SK-N-SH (cell line): Measurements from ENCODE around the gene GNAI1. TPM values are rescaled to one million over a fixed set of nuclear protein-coding genes. Genes with fewer than 3 reads are reported as not detected.
A peak's percentile ranks its signal among the peaks of the same experiment; 100 is the strongest.

ENCODE experiments used
- CTCF ChIA-PET: fragments of 300-600, 350-600 bp; formaldehyde crosslinking; extraction: SDS; loops from one replicate; lab custom pipeline; 2021; lab: Yijun Ruan, JAX
- POLR2A ChIA-PET: fragments of 350-600 bp; sonication (Branson Sonifier 250); formaldehyde crosslinking; extraction: SDS; loops from one replicate; lab custom pipeline; 2020; ENCODE audit warnings: antibody characterized with exemption, inconsistent platforms; lab: Yijun Ruan, JAX
- DNase-seq: peaks from one replicate; pipeline ENCODE4 v3.0.0; 2012
- H2AFZ ChIP-seq: fragments of 200-600 bp; sonication (generic); 2 replicates; pipeline ENCODE4 v1.8.1; 2016; ENCODE audit warnings: antibody characterized with exemption, mild to moderate bottlenecking, low read depth
- H3F3A ChIP-seq: fragments of 200-600 bp; sonication (generic); replicated peaks from 2 replicates; pipeline ENCODE3; 2016; ENCODE audit warnings: antibody characterized with exemption, mild to moderate bottlenecking; ENCODE audit not compliant: insufficient read depth
- H3K27ac ChIP-seq, 2 experiments: fragments of 200-500 bp in 1 of 2; fragments of 200-600 bp in 1 of 2; sonication (Bioruptor generic) in 1 of 2; sonication (generic), shearing (Covaris generic) in 1 of 2; 2 replicates each; pipeline versions ENCODE4 v1.5.1 to v1.6.1; 2014 to 2016; ENCODE audit warnings: low read depth in 2 of 2, inconsistent platforms in 1 of 2, low read length in 1 of 2, mild to moderate bottlenecking in 1 of 2, mixed read lengths in 1 of 2
- H3K27me3 ChIP-seq: fragments of 200-600 bp; sonication (generic), shearing (Covaris generic); 2 replicates; pipeline ENCODE4 v1.6.1; 2016; ENCODE audit warnings: mixed run types; ENCODE audit not compliant: insufficient read depth
- H3K36me3 ChIP-seq, 2 experiments: fragments of 200-500 bp in 1 of 2; fragments of 200-600 bp in 1 of 2; sonication (Bioruptor generic) in 1 of 2; sonication (generic) in 1 of 2; replicated peaks in 1 of 2; 2 replicates each; pipeline versions ENCODE3 to v1.5.1; 2014 to 2016; ENCODE audit warnings: low read length in 1 of 2, mild to moderate bottlenecking in 1 of 2; ENCODE audit not compliant: insufficient read depth in 2 of 2, control insufficient read depth in 1 of 2
- H3K4me1 ChIP-seq, 2 experiments: fragments of 200-500 bp in 1 of 2; fragments of 200-600 bp in 1 of 2; sonication (Bioruptor generic) in 1 of 2; sonication (generic), shearing (Covaris generic) in 1 of 2; 2 replicates each; pipeline versions ENCODE4 v1.5.1 to v1.6.1; 2014 to 2016; ENCODE audit warnings: low read depth in 1 of 2, low read length in 1 of 2, mixed run types in 1 of 2; ENCODE audit not compliant: insufficient read depth in 2 of 2, control insufficient read depth in 1 of 2
- H3K4me2 ChIP-seq: fragments of 200-600 bp; sonication (generic), shearing (Covaris generic); 2 replicates; pipeline ENCODE4 v1.6.1; 2017; ENCODE audit warnings: mixed run types
- H3K4me3 ChIP-seq, 2 experiments: fragments of 200-500 bp in 1 of 2; fragments of 200-600 bp in 1 of 2; sonication (Bioruptor generic) in 1 of 2; sonication (generic), shearing (Covaris generic) in 1 of 2; 2 replicates each; pipeline versions ENCODE4 v1.5.1 to v1.8.1; 2014 to 2016; ENCODE audit warnings: low read depth in 2 of 2, inconsistent platforms in 1 of 2, low read length in 1 of 2, mild to moderate bottlenecking in 1 of 2, mixed read lengths in 1 of 2, moderate library complexity in 1 of 2
- H3K79me2 ChIP-seq: fragments of 200-600 bp; sonication (generic); 2 replicates; pipeline ENCODE4 v1.8.1; 2017; ENCODE audit warnings: mild to moderate bottlenecking; ENCODE audit not compliant: insufficient read depth
- H3K9ac ChIP-seq: fragments of 200-600 bp; sonication (generic); 2 replicates; pipeline ENCODE4 v1.6.1; 2017; ENCODE audit warnings: mixed run types
- H3K9me2 ChIP-seq: fragments of 200-600 bp; sonication (generic); 2 replicates; pipeline ENCODE4 v1.6.1; 2017; ENCODE audit warnings: mixed run types
- H3K9me3 ChIP-seq: fragments of 200-600 bp; sonication (generic); 2 replicates; pipeline ENCODE4 v1.6.1; 2017; ENCODE audit warnings: mixed run types, mild to moderate bottlenecking, moderate library complexity
- H4K20me1 ChIP-seq: fragments of 200-600 bp; sonication (generic); 2 replicates; pipeline ENCODE4 v1.6.1; 2017; ENCODE audit warnings: mild to moderate bottlenecking, mixed run types; ENCODE audit not compliant: insufficient read depth
- CHD2 ChIP-seq: fragments of 150-350 bp; IDR thresholded peaks from 2 replicates; pipeline ENCODE4 v1.6.1; 2018; ENCODE audit warnings: low read length; ENCODE audit not compliant: partially characterized antibody
- EP300 ChIP-seq, 2 experiments: IDR thresholded peaks; 2 replicates each; pipeline versions ENCODE4 v1.4.0 to v1.6.1; 2012; ENCODE audit warnings: borderline replicate concordance in 1 of 2, low read depth in 1 of 2, low read length in 1 of 2
- FOXJ3 ChIP-seq: sonication (generic); formaldehyde crosslinking; IDR thresholded peaks from 2 replicates; pipeline ENCODE4 v1.5.1; 2020; ENCODE audit warnings: mild to moderate bottlenecking, missing genetic modification reagents
- GATA2 ChIP-seq: sonication (generic); formaldehyde crosslinking; IDR thresholded peaks from 2 replicates; pipeline ENCODE4 v1.5.0; 2020; ENCODE audit warnings: mild to moderate bottlenecking, missing genetic modification reagents
- MXI1 ChIP-seq: IDR thresholded peaks from 2 replicates; pipeline ENCODE4 v1.6.1; 2012; ENCODE audit warnings: mild to moderate bottlenecking, low read depth, low read length, improper control_type of control experiment
- NFIC ChIP-seq: IDR thresholded peaks from 2 replicates; pipeline ENCODE4 v1.4.0; 2012; ENCODE audit warnings: borderline replicate concordance
- NRF1 ChIP-seq: IDR thresholded peaks from 2 replicates; pipeline ENCODE4 v1.6.1; 2012; ENCODE audit warnings: low read depth, mild to moderate bottlenecking, low read length
- RAD21 ChIP-seq: IDR thresholded peaks from 2 replicates; pipeline ENCODE4 v1.6.1; 2012; ENCODE audit warnings: mild to moderate bottlenecking, low read length
- SIN3A ChIP-seq: IDR thresholded peaks from 2 replicates; pipeline ENCODE4 v1.6.1; 2012; ENCODE audit warnings: low read depth, mild to moderate bottlenecking, low read length, moderate library complexity, borderline replicate concordance
- SMC3 ChIP-seq: IDR thresholded peaks from 2 replicates; pipeline ENCODE4 v1.6.1; 2012; ENCODE audit warnings: low read depth, low read length, improper control_type of control experiment
- TAF1 ChIP-seq: IDR thresholded peaks from 2 replicates; pipeline ENCODE4 v1.6.1; 2012; ENCODE audit warnings: low read depth, mild to moderate bottlenecking, low read length, moderate library complexity, borderline replicate concordance
- WGBS: methylation state at CpG from one replicate; pipeline ENCODE4 v1.1.6; 2017; ENCODE audit warnings: low lambda C conversion rate; 5-methylcytosine and 5-hydroxymethylcytosine counted together
- polyA plus RNA-seq, 3 experiments: library from polyadenylated mRNA; depleted of rRNA; stranded (reverse); fragments of >200 nt; gene quantifications; 2 replicates each; pipeline ENCODE4 v1.2.3, GENCODE V29; 2012
- TF ChIP-seq, protein P1 (sequence below): fragments of 200-600 bp; sonication (generic); IDR thresholded peaks from 2 replicates; pipeline ENCODE4 v1.6.1; 2017; ENCODE audit warnings: antibody characterized with exemption, mild to moderate bottlenecking, moderate library complexity
- TF ChIP-seq, protein P2 (sequence below): fragments of 150-350 bp; IDR thresholded peaks from 2 replicates; pipeline ENCODE4 v1.6.1; 2016; ENCODE audit warnings: mild to moderate bottlenecking, low read depth, low read length

The GNAI1 gene
- polyA plus RNA-seq, 1 of the 3 experiments (the other 2 are of a cell fraction): 69.1 TPM

DNA sequence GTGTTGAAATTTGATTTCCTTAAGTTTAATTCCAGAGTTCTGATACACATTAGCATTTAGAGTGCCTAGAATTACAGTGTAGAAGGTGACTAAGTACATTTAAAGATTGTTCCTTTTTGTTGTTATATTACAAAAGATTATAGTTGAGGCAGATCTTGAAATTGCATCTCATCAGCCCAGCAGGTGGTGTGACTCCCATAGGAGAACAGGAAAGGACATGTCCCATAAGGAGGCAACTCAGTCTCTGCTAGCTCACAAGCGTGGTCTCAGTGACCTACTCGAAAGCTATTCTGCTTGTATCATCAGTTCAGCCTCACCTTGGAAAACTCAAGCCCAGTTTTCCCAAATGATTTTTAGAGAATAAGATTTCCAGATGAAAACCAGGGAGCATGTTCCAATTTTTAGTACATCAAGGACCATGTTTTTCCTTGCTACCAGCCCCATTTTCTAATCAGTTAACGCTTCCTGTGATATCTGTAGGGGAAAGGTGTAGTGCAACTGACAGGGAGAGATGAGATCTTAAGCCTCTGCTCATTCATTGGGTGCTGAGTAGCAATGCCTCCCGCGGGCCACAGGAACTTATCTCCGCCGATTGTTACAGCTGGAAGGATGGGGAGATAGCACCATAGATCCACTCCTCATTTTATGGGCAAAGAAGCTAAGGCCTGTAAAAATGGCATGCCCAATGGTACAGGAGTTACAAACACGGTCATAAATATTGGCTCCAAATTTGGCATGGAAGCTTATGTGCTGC is 1.1 kb upstream of the GNAI1 start:
- Histone ChIP-seq H3K9me3 (no peaks in the 10 kb centered on the region), H3F3A (peaks cover 25% of the 10 kb centered on the region), H3K36me3 (no peaks in the 10 kb centered on the region), H3K4me1 (peaks cover 15 to 18% of the 10 kb centered on the region in 2 experiments), H3K27me3 (no peaks in the 10 kb centered on the region), H2AFZ (peak overlapping the region; percentile 77), H3K4me2 (peak overlapping the region; percentile 67; the same call in 1 of the 2 replicates), H3K79me2 (peaks cover 30% of the 10 kb centered on the region), H3K9me2 (no peaks in the 10 kb centered on the region), H3K4me3 (0 out of 4 replicates have a peak overlapping the region, but pooled peaks of 1 of the 2 experiments have one; percentile 99), H3K9ac (no peak overlapping the region), H3K27ac (peak overlapping the region; percentile 80 to 82; a peak in 3 of 4 replicates), H4K20me1 (peaks cover 19% of the 10 kb centered on the region)
- ChIA-PET POLR2A (interaction anchor here (2.4 kb wide), 1 partner anchor 259 kb away, joined by 10 read pairs; no protein-coding TSS in a partner anchor), CTCF (interaction anchor here (0.5 to 8.8 kb wide), 52 partner anchors 8 to 1314 kb away, joined by 3 to 164 read pairs (median 4); no protein-coding TSS in a partner anchor)
- TF ChIP-seq SMC3 (0 out of 2 replicates have a peak, but pooled peaks have one; percentile 15), SIN3A (no peak), RAD21 (peak; percentile 42), CHD2 (no peak), FOXJ3 (CRISPR knock-in tag) (no peak), NFIC (no peak), EP300 (IDR thresholded peaks at IDR 0.05; ENCODE audit: borderline replicate concordance in 1 of 2, low read depth in 1 of 2, low read length in 1 of 2) (no peak), GATA2 (CRISPR knock-in tag) (peak; percentile 60)
- TF ChIP-seq, protein P1, sequence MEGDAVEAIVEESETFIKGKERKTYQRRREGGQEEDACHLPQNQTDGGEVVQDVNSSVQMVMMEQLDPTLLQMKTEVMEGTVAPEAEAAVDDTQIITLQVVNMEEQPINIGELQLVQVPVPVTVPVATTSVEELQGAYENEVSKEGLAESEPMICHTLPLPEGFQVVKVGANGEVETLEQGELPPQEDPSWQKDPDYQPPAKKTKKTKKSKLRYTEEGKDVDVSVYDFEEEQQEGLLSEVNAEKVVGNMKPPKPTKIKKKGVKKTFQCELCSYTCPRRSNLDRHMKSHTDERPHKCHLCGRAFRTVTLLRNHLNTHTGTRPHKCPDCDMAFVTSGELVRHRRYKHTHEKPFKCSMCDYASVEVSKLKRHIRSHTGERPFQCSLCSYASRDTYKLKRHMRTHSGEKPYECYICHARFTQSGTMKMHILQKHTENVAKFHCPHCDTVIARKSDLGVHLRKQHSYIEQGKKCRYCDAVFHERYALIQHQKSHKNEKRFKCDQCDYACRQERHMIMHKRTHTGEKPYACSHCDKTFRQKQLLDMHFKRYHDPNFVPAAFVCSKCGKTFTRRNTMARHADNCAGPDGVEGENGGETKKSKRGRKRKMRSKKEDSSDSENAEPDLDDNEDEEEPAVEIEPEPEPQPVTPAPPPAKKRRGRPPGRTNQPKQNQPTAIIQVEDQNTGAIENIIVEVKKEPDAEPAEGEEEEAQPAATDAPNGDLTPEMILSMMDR: peak; percentile 46
- 86% methylated on average over 8 of the region's 8 CpGs for WGBS
- no peak for DNase-seq

DNA sequence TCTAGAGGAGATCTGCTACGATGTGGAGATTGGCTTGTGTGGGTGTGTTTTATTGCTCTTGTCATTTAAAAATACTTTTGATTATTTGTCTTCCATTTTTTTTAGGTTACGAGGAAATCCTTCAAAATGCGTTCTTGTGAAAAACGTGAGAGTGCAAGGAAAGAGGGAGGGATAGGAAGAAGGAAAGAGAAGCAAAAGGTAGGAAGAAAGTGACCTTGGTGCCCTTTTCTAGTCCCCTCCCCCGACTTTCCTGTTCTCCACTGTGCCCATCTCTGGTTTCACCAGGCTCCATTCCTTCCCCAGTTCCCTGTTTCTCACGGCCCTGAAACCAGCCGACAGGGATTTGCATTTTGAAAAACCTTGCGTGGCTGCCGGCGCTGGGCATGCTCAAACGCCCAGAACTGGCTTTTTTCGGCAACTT is 506 bp upstream of the GNAI1 start:
- Histone ChIP-seq H3F3A (peaks cover 25% of the 10 kb centered on the region), H3K27ac (peak overlapping the region; percentile 80 to 82), H3K36me3 (no peaks in the 10 kb centered on the region), H3K79me2 (peaks cover 36% of the 10 kb centered on the region), H3K9me3 (no peaks in the 10 kb centered on the region), H3K9me2 (no peaks in the 10 kb centered on the region), H3K4me3 (peak overlapping the region; percentile 95 to 99), H3K4me2 (peak overlapping the region; percentile 67), H4K20me1 (peaks cover 25% of the 10 kb centered on the region), H2AFZ (peak overlapping the region; percentile 77), H3K9ac (peak overlapping the region; percentile 60; the same call in 1 of the 2 replicates), H3K27me3 (no peaks in the 10 kb centered on the region), H3K4me1 (peaks cover 20 to 24% of the 10 kb centered on the region in 2 experiments)
- TF ChIP-seq EP300 (IDR thresholded peaks at IDR 0.05; ENCODE audit: borderline replicate concordance in 1 of 2, low read depth in 1 of 2, low read length in 1 of 2): peak in 1 of 2 experiments; percentile 23; a peak in 1 of 4 replicates
- TF ChIP-seq SIN3A: no peak; the same call in 1 of the 2 replicates
- TF ChIP-seq, protein P2, sequence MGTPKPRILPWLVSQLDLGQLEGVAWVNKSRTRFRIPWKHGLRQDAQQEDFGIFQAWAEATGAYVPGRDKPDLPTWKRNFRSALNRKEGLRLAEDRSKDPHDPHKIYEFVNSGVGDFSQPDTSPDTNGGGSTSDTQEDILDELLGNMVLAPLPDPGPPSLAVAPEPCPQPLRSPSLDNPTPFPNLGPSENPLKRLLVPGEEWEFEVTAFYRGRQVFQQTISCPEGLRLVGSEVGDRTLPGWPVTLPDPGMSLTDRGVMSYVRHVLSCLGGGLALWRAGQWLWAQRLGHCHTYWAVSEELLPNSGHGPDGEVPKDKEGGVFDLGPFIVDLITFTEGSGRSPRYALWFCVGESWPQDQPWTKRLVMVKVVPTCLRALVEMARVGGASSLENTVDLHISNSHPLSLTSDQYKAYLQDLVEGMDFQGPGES: no peak
- TF ChIP-seq TAF1: peak; percentile 41; the same call in 1 of the 2 replicates
- peak; percentile 40 for TF ChIP-seq NRF1
- TF ChIP-seq MXI1: no peak
- POLR2A ChIA-PET: interaction anchor here (2.4 kb wide), 1 partner anchor 258 kb away, joined by 10 read pairs; no protein-coding TSS in a partner anchor
- WGBS: 23% methylated on average over 12 of the region's 12 CpGs
- CTCF ChIA-PET: interaction anchor here (0.5 to 8.8 kb wide), 59 partner anchors 8 to 1313 kb away, joined by 3 to 164 read pairs (median 4); no protein-coding TSS in a partner anchor
- DNase-seq: no peak
